ENCODE results near the gene SMPDL3B. TPM values are rescaled to one million over a fixed set of nuclear protein-coding genes. Genes with fewer than 3 reads are reported as not detected.

Gene SMPDL3B
- total and polyA plus RNA-seq, 7 donors = 0.28 to 19.5 (median 7.2) TPM; not detected in 2

- 70 to 79% methylated on average over 1 of the region's 1 CpG for WGBS, 2 donors
- H3K27me3 ChIP-seq = peaks cover 0 to 23% (median 18%) of the 10 kb centered on the region in 3 donors
- DNase-seq = no peak
- no peak for TF ChIP-seq POLR2A (IDR thresholded peaks at IDR 0.05)
- TF ChIP-seq EP300 (IDR thresholded peaks at IDR 0.05) = no peak
- TF ChIP-seq CTCF (IDR thresholded peaks at IDR 0.05) = no peak
- TF ChIP-seq POLR2AphosphoS5 (IDR thresholded peaks at IDR 0.05) = no peak
- H3K4me1 ChIP-seq = no peaks in the 10 kb centered on the region
- intact Hi-C loops (cut with DNase I) = no loop called here
- H3K36me3 ChIP-seq = no peaks in the 10 kb centered on the region
- H3K9me3 ChIP-seq = no peaks in the 10 kb centered on the region
- no peak overlapping the region for H3K4me3 ChIP-seq
- H3K27ac ChIP-seq = no peak overlapping the region
Measured at GRCh38 chr1:27937524-27937836, 2.7 kb downstream of the SMPDL3B start.

GRCh38 chr1:27938488-27938887 lies 3.7 kb downstream of the SMPDL3B start:
- no peaks in the 10 kb centered on the region for H3K36me3 ChIP-seq
- TF ChIP-seq POLR2A (IDR thresholded peaks at IDR 0.05) (no peak), EP300 (IDR thresholded peaks at IDR 0.05) (no peak), POLR2AphosphoS5 (IDR thresholded peaks at IDR 0.05) (no peak), CTCF (IDR thresholded peaks at IDR 0.05) (no peak)
- no peak overlapping the region for H3K4me3 ChIP-seq
- no peak for DNase-seq
- H3K9me3 ChIP-seq = no peaks in the 10 kb centered on the region
- H3K27ac ChIP-seq = no peak overlapping the region
- 80 to 82% methylated on average over 4 of the region's 4 CpGs for WGBS, 2 donors
- H3K27me3 ChIP-seq = peaks cover 0 to 23% (median 18%) of the 10 kb centered on the region in 3 donors
- H3K4me1 ChIP-seq = no peaks in the 10 kb centered on the region
- intact Hi-C loops (cut with DNase I) = no loop called here

GRCh38 chr1:27940297-27940696 lies 5.5 kb downstream of the SMPDL3B start:
- Histone ChIP-seq H3K4me3 (no peak overlapping the region), H3K27ac (no peak overlapping the region), H3K9me3 (no peaks in the 10 kb centered on the region), H3K27me3 (peaks cover 0 to 12% (median 11%) of the 10 kb centered on the region in 3 donors), H3K4me1 (no peaks in the 10 kb centered on the region), H3K36me3 (no peaks in the 10 kb centered on the region)
- intact Hi-C loops (cut with DNase I) = no loop called here
- TF ChIP-seq CTCF (IDR thresholded peaks at IDR 0.05) = no peak
- no peak for TF ChIP-seq POLR2A (IDR thresholded peaks at IDR 0.05)
- no peak for TF ChIP-seq EP300 (IDR thresholded peaks at IDR 0.05)
- TF ChIP-seq POLR2AphosphoS5 (IDR thresholded peaks at IDR 0.05) = no peak
- DNase-seq = no peak
- 40 to 48% methylated on average over 6 of the region's 6 CpGs for WGBS, 2 donors

GRCh38 chr1:27940870-27941560 lies 6.2 kb downstream of the SMPDL3B start:
- peaks cover 0 to 5% (median 4%) of the 10 kb centered on the region in 3 donors for H3K27me3 ChIP-seq
- DNase-seq = no peak
- no peak for TF ChIP-seq EP300 (IDR thresholded peaks at IDR 0.05)
- no peak for TF ChIP-seq CTCF (IDR thresholded peaks at IDR 0.05)
- TF ChIP-seq POLR2A (IDR thresholded peaks at IDR 0.05) = no peak
- TF ChIP-seq POLR2AphosphoS5 (IDR thresholded peaks at IDR 0.05) = no peak
- H3K36me3 ChIP-seq = no peaks in the 10 kb centered on the region
- no peak overlapping the region for H3K27ac ChIP-seq
- WGBS, 2 donors = 91 to 94% methylated on average over 9 of the region's 9 CpGs
- intact Hi-C loops (cut with DNase I) = no loop called here
- no peak overlapping the region for H3K4me3 ChIP-seq
- H3K9me3 ChIP-seq = no peaks in the 10 kb centered on the region
- H3K4me1 ChIP-seq = no peaks in the 10 kb centered on the region

Data from sigmoid colon (tissue), 7 donors.